Spinal cord (tissue), 10 donors: ENCODE results near the gene GREM2. TPM values are rescaled to one million over a fixed set of nuclear protein-coding genes. Genes with fewer than 3 reads are reported as not detected.

Experiments used
- DNase-seq, 6 donors: peaks; one replicate each; pipeline versions ENCODE4 v3.0.0 to v3.0.0-alpha.2; 2013 to 2015; ENCODE audit warnings: low spot score in 6 of 6, low read depth in 4 of 6
- H3K27ac ChIP-seq: one replicate; pipeline ENCODE4 v1.5.1; 2013; ENCODE audit warnings: low read depth, low read length, control low read depth
- H3K27me3 ChIP-seq: one replicate; pipeline ENCODE4 v1.6.1; 2013; ENCODE audit warnings: low read length; ENCODE audit not compliant: control insufficient read depth, insufficient read depth
- H3K36me3 ChIP-seq: one replicate; pipeline ENCODE4 v1.6.1; 2013; ENCODE audit warnings: low read length; ENCODE audit not compliant: control insufficient read depth, insufficient read depth
- H3K4me1 ChIP-seq: one replicate; pipeline ENCODE4 v1.6.1; 2013; ENCODE audit warnings: low read length; ENCODE audit not compliant: control insufficient read depth, insufficient read depth
- H3K4me3 ChIP-seq: one replicate; pipeline ENCODE4 v1.5.1; 2013; ENCODE audit warnings: low read depth, low read length, control low read depth
- H3K9me3 ChIP-seq: one replicate; pipeline ENCODE4 v1.6.1; 2013; ENCODE audit warnings: low read length; ENCODE audit not compliant: control insufficient read depth, insufficient read depth
- WGBS: methylation state at CpG from one replicate; pipeline ENCODE4 v1.1.5; 2013; ENCODE audit warnings: missing lambda C conversion rate; ENCODE audit not compliant: insufficient coverage; 5-methylcytosine and 5-hydroxymethylcytosine counted together
- polyA plus RNA-seq, 2 donors: library from polyadenylated mRNA; unstranded; fragments of 120-200 nt; gene quantifications; one replicate each; pipeline ENCODE4 v1.2.1, GENCODE V29; 2013; ENCODE audit not compliant: insufficient read length in 2 of 2
- total RNA-seq, 2 donors: library from RNA; depleted of rRNA in 1 of 2; stranded (reverse); fragments of 120-200 nt in 1 of 2; fragments of >200 nt in 1 of 2; gene quantifications; one replicate each; pipeline versions ENCODE4 v1.2.3 to v1.2.4, GENCODE V29; 2013 to 2014
- donor health status: healthy.

The GREM2 gene
- total and polyA plus RNA-seq, 4 donors: 1.3 to 10.9 (median 8.5) TPM

- Histone ChIP-seq H3K9me3 (no peaks in the 10 kb centered on the region), H3K27me3 (no peaks in the 10 kb centered on the region), H3K4me3 (no peak overlapping the region), H3K4me1 (no peaks in the 10 kb centered on the region), H3K36me3 (no peaks in the 10 kb centered on the region), H3K27ac (no peak overlapping the region)
- peak in 2 of 6 donors; percentile 38 to 44 for DNase-seq
- 31% methylated on average over 5 of the region's 12 CpGs for WGBS
Measured at GRCh38 chr1:240597153-240597745, 14.7 kb downstream of the GREM2 start.

- Histone ChIP-seq H3K4me1 (no peaks in the 10 kb centered on the region), H3K36me3 (no peaks in the 10 kb centered on the region), H3K27me3 (no peaks in the 10 kb centered on the region), H3K9me3 (no peaks in the 10 kb centered on the region), H3K4me3 (no peak overlapping the region), H3K27ac (no peak overlapping the region)
- DNase-seq: no peak
- WGBS: 100% methylated on average over 2 of the region's 2 CpGs
Measured at GRCh38 chr1:240595476-240595875, 16.5 kb downstream of the GREM2 start.

GRCh38 chr1:240591564-240591963 lies 20.4 kb downstream of the GREM2 start:
- Histone ChIP-seq H3K27me3 (no peaks in the 10 kb centered on the region), H3K4me3 (no peak overlapping the region), H3K9me3 (no peaks in the 10 kb centered on the region), H3K36me3 (no peaks in the 10 kb centered on the region), H3K4me1 (no peaks in the 10 kb centered on the region), H3K27ac (no peak overlapping the region)
- WGBS: 82% methylated on average over 2 of the region's 3 CpGs
- no peak for DNase-seq

GRCh38 chr1:240591078-240591477 lies 20.9 kb downstream of the GREM2 start:
- no peak overlapping the region for H3K27ac ChIP-seq
- H3K27me3 ChIP-seq: no peaks in the 10 kb centered on the region
- DNase-seq: no peak
- H3K9me3 ChIP-seq: no peaks in the 10 kb centered on the region
- no peak overlapping the region for H3K4me3 ChIP-seq
- H3K4me1 ChIP-seq: no peaks in the 10 kb centered on the region
- WGBS: 86% methylated on average over 4 of the region's 5 CpGs
- H3K36me3 ChIP-seq: no peaks in the 10 kb centered on the region

GRCh38 chr1:240589585-240590110 lies 22.3 kb downstream of the GREM2 start:
- no peaks in the 10 kb centered on the region for H3K4me1 ChIP-seq
- WGBS: 88% methylated on average over 5 of the region's 5 CpGs

GRCh38 chr1:240586006-240586405 lies 25.9 kb downstream of the GREM2 start:
- no peaks in the 10 kb centered on the region for H3K27me3 ChIP-seq
- H3K9me3 ChIP-seq: no peaks in the 10 kb centered on the region
- no peaks in the 10 kb centered on the region for H3K36me3 ChIP-seq
- no peak overlapping the region for H3K27ac ChIP-seq
- H3K4me3 ChIP-seq: no peak overlapping the region
- H3K4me1 ChIP-seq: no peaks in the 10 kb centered on the region
- no peak for DNase-seq
- WGBS: no CpG with 5 or more reads among the region's 2 CpGs

More at GRCh38 chr1:240589585-240590110, 22.3 kb downstream of the GREM2 start:
- Histone ChIP-seq H3K4me3 (no peak overlapping the region), H3K9me3 (no peaks in the 10 kb centered on the region), H3K36me3 (no peaks in the 10 kb centered on the region), H3K27me3 (no peaks in the 10 kb centered on the region), H3K27ac (no peak overlapping the region)
- no peak for DNase-seq

- Histone ChIP-seq H3K27ac (no peak overlapping the region), H3K9me3 (no peaks in the 10 kb centered on the region), H3K36me3 (no peaks in the 10 kb centered on the region), H3K4me3 (no peak overlapping the region), H3K27me3 (no peaks in the 10 kb centered on the region), H3K4me1 (no peaks in the 10 kb centered on the region)
- no CpG with 5 or more reads among the region's 4 CpGs for WGBS
- no peak for DNase-seq
Measured at GRCh38 chr1:240582953-240583352, 29.0 kb downstream of the GREM2 start.

GRCh38 chr1:240579511-240579910 lies 32.4 kb downstream of the GREM2 start:
- Histone ChIP-seq H3K4me1 (no peaks in the 10 kb centered on the region), H3K36me3 (no peaks in the 10 kb centered on the region), H3K27me3 (no peaks in the 10 kb centered on the region), H3K9me3 (no peaks in the 10 kb centered on the region), H3K4me3 (no peak overlapping the region), H3K27ac (no peak overlapping the region)
- WGBS: 91% methylated on average over 2 of the region's 4 CpGs
- no peak for DNase-seq

- no peak overlapping the region for H3K4me3 ChIP-seq
- no peaks in the 10 kb centered on the region for H3K36me3 ChIP-seq
- no CpG with 5 or more reads among the region's 5 CpGs for WGBS
- no peak overlapping the region for H3K27ac ChIP-seq
- H3K4me1 ChIP-seq: no peaks in the 10 kb centered on the region
- no peak for DNase-seq
- H3K9me3 ChIP-seq: no peaks in the 10 kb centered on the region
- no peaks in the 10 kb centered on the region for H3K27me3 ChIP-seq
Measured at GRCh38 chr1:240577095-240577494, 34.9 kb downstream of the GREM2 start.

- DNase-seq: no peak
Measured at GRCh38 chr1:240575981-240576662, 35.8 kb downstream of the GREM2 start.

More at GRCh38 chr1:240575981-240576662, 35.8 kb downstream of the GREM2 start:
- Histone ChIP-seq H3K27ac (no peak overlapping the region), H3K27me3 (no peaks in the 10 kb centered on the region), H3K4me3 (no peak overlapping the region), H3K36me3 (no peaks in the 10 kb centered on the region), H3K9me3 (no peaks in the 10 kb centered on the region), H3K4me1 (no peaks in the 10 kb centered on the region)
- WGBS: no CpG with 5 or more reads among the region's 9 CpGs
